Mesendoderm (in vitro differentiated cells): ENCODE results near the gene NPAS1.
A peak's percentile ranks its signal among the peaks of the same experiment; 100 is the strongest.

Experiments
- DNase-seq: peaks from one replicate; pipeline ENCODE4 v3.0.0; 2013
- H2AK5ac ChIP-seq: 2 replicates; pipeline ENCODE4 v1.6.1; 2013; ENCODE audit warnings: low read length, inconsistent platforms
- H2BK120ac ChIP-seq: 2 replicates; pipeline ENCODE4 v1.6.1; 2013; ENCODE audit warnings: low read depth, mild to moderate bottlenecking, low read length, moderate library complexity, mixed read lengths
- H2BK15ac ChIP-seq: replicated peaks from 2 replicates; pipeline ENCODE4 v1.6.1; 2013; ENCODE audit warnings: low read depth, mild to moderate bottlenecking, moderate library complexity
- H2BK5ac ChIP-seq: 2 replicates; pipeline ENCODE4 v1.6.1; 2013; ENCODE audit warnings: low read length, inconsistent platforms
- H3K18ac ChIP-seq: 2 replicates; pipeline ENCODE4 v1.6.1; 2013; ENCODE audit warnings: mild to moderate bottlenecking, low read length, mixed read lengths
- H3K23ac ChIP-seq: one replicate; pipeline ENCODE4 v1.6.1; 2013; ENCODE audit warnings: low read length
- H3K27ac ChIP-seq: 2 replicates; pipeline ENCODE4 v1.5.1; 2013; ENCODE audit warnings: low read depth, mild to moderate bottlenecking, inconsistent platforms, low read length, moderate library complexity
- H3K27me3 ChIP-seq: 2 replicates; pipeline ENCODE4 v1.6.1; 2013; ENCODE audit warnings: low read length, control low read depth, mild to moderate bottlenecking, inconsistent platforms; ENCODE audit not compliant: insufficient read depth, poor library complexity
- H3K36me3 ChIP-seq: 2 replicates; pipeline ENCODE4 v1.6.1; 2013; ENCODE audit warnings: low read length, inconsistent platforms; ENCODE audit not compliant: control insufficient read depth, insufficient read depth
- H3K4ac ChIP-seq: one replicate; pipeline ENCODE4 v1.6.1; 2013; ENCODE audit warnings: low read depth, mild to moderate bottlenecking, low read length, moderate library complexity
- H3K4me1 ChIP-seq: 2 replicates; pipeline ENCODE4 v1.6.1; 2013; ENCODE audit warnings: low read depth, low read length, inconsistent platforms; ENCODE audit not compliant: control insufficient read depth
- H3K4me2 ChIP-seq: 2 replicates; pipeline ENCODE4 v1.6.1; 2013; ENCODE audit warnings: low read length
- H3K4me3 ChIP-seq: 2 replicates; pipeline ENCODE4 v1.5.1; 2013; ENCODE audit warnings: mild to moderate bottlenecking, low read length
- H3K56ac ChIP-seq: one replicate; pipeline ENCODE4 v1.6.1; 2013; ENCODE audit warnings: low read length
- H3K79me1 ChIP-seq: 2 replicates; pipeline ENCODE4 v1.6.1; 2013; ENCODE audit warnings: low read length, inconsistent platforms
- H3K79me2 ChIP-seq: 2 replicates; pipeline ENCODE4 v1.6.1; 2013; ENCODE audit warnings: mild to moderate bottlenecking, low read length; ENCODE audit not compliant: control insufficient read depth, insufficient read depth
- H3K9ac ChIP-seq: 2 replicates; pipeline ENCODE4 v1.6.1; 2013; ENCODE audit warnings: low read length, inconsistent platforms
- H4K5ac ChIP-seq: one replicate; pipeline ENCODE4 v1.6.1; 2013; ENCODE audit warnings: low read length
- H4K8ac ChIP-seq: one replicate; pipeline ENCODE4 v1.6.1; 2013; ENCODE audit warnings: low read depth, mild to moderate bottlenecking, control low read depth, low read length, moderate library complexity
- WGBS: extraction: QIAGEN DNeasy Blood & Tissue Kit; methylation state at CpG from one replicate; pipeline ENCODE4 v1.1.7; 2013; ENCODE audit warnings: low lambda C conversion rate, missing lambda C conversion rate; ENCODE audit not compliant: insufficient coverage; ENCODE audit errors: extremely low coverage; 5-methylcytosine and 5-hydroxymethylcytosine counted together

NPAS1 gene

DNA sequence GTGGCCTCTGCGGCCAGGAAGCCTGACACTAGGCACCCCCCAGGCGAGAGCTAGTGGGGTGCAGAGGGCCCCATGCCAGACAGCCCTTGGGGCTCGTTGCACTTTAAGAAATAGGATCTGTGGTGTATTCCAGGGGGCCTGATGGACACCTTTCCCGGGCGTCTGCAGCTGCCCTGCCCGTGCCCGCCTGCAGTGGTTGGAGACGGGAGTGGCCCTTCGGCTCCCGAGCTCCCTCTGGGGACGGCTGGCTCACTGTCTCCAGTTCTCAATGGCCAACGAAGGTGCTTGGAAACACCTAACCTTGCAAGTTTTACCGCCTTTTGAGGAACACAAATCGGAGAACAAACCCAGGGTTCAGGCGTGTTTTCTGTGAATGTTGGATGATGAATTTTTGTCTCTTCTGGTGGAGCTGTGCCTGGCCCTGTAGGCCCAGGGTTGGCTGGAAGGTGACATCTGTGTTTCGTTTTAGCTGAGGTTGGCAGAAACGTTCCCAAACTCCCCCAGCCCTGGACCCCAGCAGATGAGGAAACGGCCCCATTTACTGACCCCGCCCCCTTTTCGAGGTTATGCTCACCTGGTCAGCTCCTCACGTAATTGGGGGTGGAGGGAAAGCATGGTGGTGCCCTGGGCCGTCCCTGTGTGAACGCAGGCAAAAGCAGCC is 17.4 kb upstream of the NPAS1 start:
- WGBS = no CpG with 5 or more reads among the region's 23 CpGs
- H3K23ac ChIP-seq = no peak overlapping the region
- no peak overlapping the region for H3K9ac ChIP-seq
- no peak overlapping the region for H3K4me2 ChIP-seq
- no peak overlapping the region for H2BK120ac ChIP-seq
- no peaks in the 10 kb centered on the region for H3K79me2 ChIP-seq
- no peak overlapping the region for H3K4me3 ChIP-seq
- H4K8ac ChIP-seq = no peak overlapping the region
- no peak overlapping the region for H2BK15ac ChIP-seq
- no peak overlapping the region for H4K5ac ChIP-seq
- no peak for DNase-seq
- no peak overlapping the region for H3K27ac ChIP-seq
- no peak overlapping the region for H3K4ac ChIP-seq
- H3K36me3 ChIP-seq = peaks cover 5% of the 10 kb centered on the region
- no peak overlapping the region for H3K56ac ChIP-seq
- H2BK5ac ChIP-seq = no peak overlapping the region
- H3K79me1 ChIP-seq = no peaks in the 10 kb centered on the region
- no peaks in the 10 kb centered on the region for H3K4me1 ChIP-seq
- H2AK5ac ChIP-seq = no peak overlapping the region
- H3K27me3 ChIP-seq = no peaks in the 10 kb centered on the region
- no peak overlapping the region for H3K18ac ChIP-seq

GRCh38 chr19:47002853-47003610 is 16.6 kb upstream of the NPAS1 start:
- Histone ChIP-seq H4K8ac (no peak overlapping the region), H3K27ac (no peak overlapping the region), H3K79me2 (no peaks in the 10 kb centered on the region), H2BK15ac (no peak overlapping the region), H2BK120ac (no peak overlapping the region), H2BK5ac (no peak overlapping the region), H3K23ac (no peak overlapping the region), H3K4me1 (no peaks in the 10 kb centered on the region), H3K18ac (no peak overlapping the region), H3K9ac (no peak overlapping the region), H3K4me3 (no peak overlapping the region), H2AK5ac (no peak overlapping the region), H3K56ac (no peak overlapping the region), H3K36me3 (peaks cover 5% of the 10 kb centered on the region), H3K27me3 (no peaks in the 10 kb centered on the region), H3K4me2 (no peak overlapping the region), H4K5ac (no peak overlapping the region), H3K4ac (no peak overlapping the region), H3K79me1 (no peaks in the 10 kb centered on the region)
- DNase-seq = no peak
- no CpG with 5 or more reads among the region's 26 CpGs for WGBS

DNA sequence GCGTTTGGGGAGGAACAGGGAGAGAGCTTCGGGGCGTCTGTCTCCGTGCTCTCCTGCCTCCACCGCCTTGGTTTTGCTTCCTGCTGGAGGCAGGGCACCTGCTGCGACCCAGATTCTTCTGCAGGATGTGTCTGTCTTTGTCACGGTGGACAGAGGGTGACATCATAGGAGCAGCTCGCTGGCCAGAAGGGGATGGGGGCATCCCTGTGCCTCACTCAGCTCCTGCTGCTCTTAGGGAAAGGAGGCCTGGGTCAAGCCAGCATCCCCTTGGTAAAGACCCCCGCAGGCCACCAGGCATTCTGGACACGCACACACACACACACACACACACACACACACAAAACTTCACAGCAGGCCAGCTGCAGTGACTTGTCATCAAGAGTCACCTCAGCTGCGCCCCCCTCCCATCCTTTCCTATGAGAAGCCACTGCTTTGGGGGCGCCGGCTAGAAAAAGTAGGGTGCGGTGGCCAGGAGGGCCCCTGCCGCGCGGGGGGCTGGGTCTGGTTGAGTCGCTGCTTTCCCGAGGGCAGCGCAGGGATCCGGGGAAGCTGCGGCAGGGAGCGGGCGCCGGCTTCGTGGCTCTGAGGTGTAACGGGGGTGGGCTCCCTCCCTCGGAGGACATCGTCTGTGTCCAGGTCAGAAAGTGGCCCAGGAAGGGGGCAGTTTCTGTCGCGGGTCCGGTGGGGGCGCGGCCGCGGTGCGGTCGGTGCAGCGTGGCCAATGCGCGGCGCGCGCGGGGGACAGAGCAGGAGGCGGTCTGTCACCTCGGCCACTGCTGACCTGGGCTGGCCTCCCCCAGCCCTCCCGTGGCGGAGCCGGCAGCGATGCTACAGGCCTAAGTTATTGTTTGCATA is 15.8 kb upstream of the NPAS1 start:
- no peak overlapping the region for H3K4me3 ChIP-seq
- peaks cover 5% of the 10 kb centered on the region for H3K36me3 ChIP-seq
- no peak overlapping the region for H3K4me2 ChIP-seq
- no peak overlapping the region for H2BK15ac ChIP-seq
- H2AK5ac ChIP-seq = no peak overlapping the region
- WGBS = no CpG with 5 or more reads among the region's 51 CpGs
- DNase-seq = no peak
- H3K27ac ChIP-seq = no peak overlapping the region
- no peak overlapping the region for H2BK5ac ChIP-seq
- H3K18ac ChIP-seq = no peak overlapping the region
- H4K5ac ChIP-seq = no peak overlapping the region
- no peak overlapping the region for H3K56ac ChIP-seq
- H3K79me2 ChIP-seq = no peaks in the 10 kb centered on the region
- no peaks in the 10 kb centered on the region for H3K79me1 ChIP-seq
- no peaks in the 10 kb centered on the region for H3K27me3 ChIP-seq
- H3K4me1 ChIP-seq = no peaks in the 10 kb centered on the region
- no peak overlapping the region for H3K4ac ChIP-seq
- H4K8ac ChIP-seq = no peak overlapping the region
- H3K9ac ChIP-seq = no peak overlapping the region
- H3K23ac ChIP-seq = no peak overlapping the region
- no peak overlapping the region for H2BK120ac ChIP-seq

GRCh38 chr19:47005164-47005641 is 14.4 kb upstream of the NPAS1 start:
- no peak overlapping the region for H3K23ac ChIP-seq
- H3K36me3 ChIP-seq = no peaks in the 10 kb centered on the region
- H2BK15ac ChIP-seq = no peak overlapping the region
- no peak overlapping the region for H3K18ac ChIP-seq
- H3K4me3 ChIP-seq = no peak overlapping the region
- H4K8ac ChIP-seq = no peak overlapping the region
- no CpG with 5 or more reads among the region's 15 CpGs for WGBS
- H2BK5ac ChIP-seq = no peak overlapping the region
- H2AK5ac ChIP-seq = no peak overlapping the region
- H3K79me2 ChIP-seq = no peaks in the 10 kb centered on the region
- no peak overlapping the region for H3K9ac ChIP-seq
- no peaks in the 10 kb centered on the region for H3K79me1 ChIP-seq
- H3K4me2 ChIP-seq = no peak overlapping the region
- no peaks in the 10 kb centered on the region for H3K4me1 ChIP-seq
- H3K27me3 ChIP-seq = no peaks in the 10 kb centered on the region
- H3K56ac ChIP-seq = no peak overlapping the region
- DNase-seq = peak; percentile 43
- H4K5ac ChIP-seq = no peak overlapping the region
- no peak overlapping the region for H2BK120ac ChIP-seq
- no peak overlapping the region for H3K27ac ChIP-seq
- H3K4ac ChIP-seq = no peak overlapping the region

- DNase-seq = peak; percentile 47
- no CpG with 5 or more reads among the region's 4 CpGs for WGBS
- H3K18ac ChIP-seq = no peak overlapping the region
- H3K4me2 ChIP-seq = no peak overlapping the region
- no peaks in the 10 kb centered on the region for H3K36me3 ChIP-seq
- no peak overlapping the region for H4K5ac ChIP-seq
- H3K4me1 ChIP-seq = no peaks in the 10 kb centered on the region
- H3K9ac ChIP-seq = no peak overlapping the region
- no peak overlapping the region for H4K8ac ChIP-seq
- H3K79me2 ChIP-seq = no peaks in the 10 kb centered on the region
- H3K4me3 ChIP-seq = no peak overlapping the region
- H2BK5ac ChIP-seq = no peak overlapping the region
- no peak overlapping the region for H2BK120ac ChIP-seq
- H3K23ac ChIP-seq = no peak overlapping the region
- no peak overlapping the region for H3K27ac ChIP-seq
- no peak overlapping the region for H3K56ac ChIP-seq
- H2BK15ac ChIP-seq = no peak overlapping the region
- H3K27me3 ChIP-seq = no peaks in the 10 kb centered on the region
- no peaks in the 10 kb centered on the region for H3K79me1 ChIP-seq
- no peak overlapping the region for H3K4ac ChIP-seq
- H2AK5ac ChIP-seq = no peak overlapping the region
Observed at GRCh38 chr19:47005873-47006272, 13.8 kb upstream of the NPAS1 start.
